ENCODE measurements around the gene NUP160.
"Not testable (repeated sequence)": the region's sequence is repeated elsewhere in the genome, so short reads cannot be mapped to it uniquely, and the experiment has no call there.

NUP160 gene

DNA sequence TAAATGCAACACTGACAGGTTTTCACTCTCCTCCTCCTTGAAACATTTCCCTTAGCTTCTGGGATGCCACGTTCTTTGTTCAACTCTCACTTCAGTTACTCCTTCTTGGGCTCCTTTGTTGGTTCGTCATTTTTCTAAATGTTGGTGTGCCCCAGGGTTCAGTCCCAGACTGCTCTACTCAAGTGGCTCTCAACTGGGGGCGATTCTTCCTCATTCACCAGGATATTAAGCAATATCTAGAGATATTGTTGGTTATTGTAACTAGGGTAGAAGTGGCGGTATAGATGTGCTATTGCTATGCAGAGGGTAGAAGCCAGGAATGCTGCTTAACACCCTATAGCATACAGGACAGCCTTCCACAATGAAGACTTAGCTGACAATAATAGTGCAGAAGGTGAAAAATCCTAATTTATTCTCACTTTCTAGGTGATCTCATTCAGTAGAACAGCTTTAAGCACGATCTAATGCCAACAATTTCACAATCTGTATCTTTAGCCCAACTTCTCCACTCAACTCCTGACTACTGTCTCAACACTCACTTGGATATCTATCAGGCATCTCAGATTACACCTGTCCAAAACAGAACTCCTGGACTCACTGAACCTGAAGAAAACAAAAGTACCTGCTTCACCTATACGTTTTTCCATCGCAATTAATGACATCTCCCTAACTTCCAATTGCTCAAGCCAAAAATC, 4.6 kb downstream of the NUP160 start:
- no peak overlapping the region for H3K27ac ChIP-seq
- no peak for DNase-seq (ENCODE audit: low spot score)
- ChIA-PET POLR2A (ENCODE audit: low non-redundant PET) (no interaction called here), CTCF (no interaction called here)
- TF ChIP-seq, protein P1, sequence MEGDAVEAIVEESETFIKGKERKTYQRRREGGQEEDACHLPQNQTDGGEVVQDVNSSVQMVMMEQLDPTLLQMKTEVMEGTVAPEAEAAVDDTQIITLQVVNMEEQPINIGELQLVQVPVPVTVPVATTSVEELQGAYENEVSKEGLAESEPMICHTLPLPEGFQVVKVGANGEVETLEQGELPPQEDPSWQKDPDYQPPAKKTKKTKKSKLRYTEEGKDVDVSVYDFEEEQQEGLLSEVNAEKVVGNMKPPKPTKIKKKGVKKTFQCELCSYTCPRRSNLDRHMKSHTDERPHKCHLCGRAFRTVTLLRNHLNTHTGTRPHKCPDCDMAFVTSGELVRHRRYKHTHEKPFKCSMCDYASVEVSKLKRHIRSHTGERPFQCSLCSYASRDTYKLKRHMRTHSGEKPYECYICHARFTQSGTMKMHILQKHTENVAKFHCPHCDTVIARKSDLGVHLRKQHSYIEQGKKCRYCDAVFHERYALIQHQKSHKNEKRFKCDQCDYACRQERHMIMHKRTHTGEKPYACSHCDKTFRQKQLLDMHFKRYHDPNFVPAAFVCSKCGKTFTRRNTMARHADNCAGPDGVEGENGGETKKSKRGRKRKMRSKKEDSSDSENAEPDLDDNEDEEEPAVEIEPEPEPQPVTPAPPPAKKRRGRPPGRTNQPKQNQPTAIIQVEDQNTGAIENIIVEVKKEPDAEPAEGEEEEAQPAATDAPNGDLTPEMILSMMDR (conservative IDR thresholded peaks at IDR 0.05; ENCODE audit: low read depth), result no peak

DNA sequence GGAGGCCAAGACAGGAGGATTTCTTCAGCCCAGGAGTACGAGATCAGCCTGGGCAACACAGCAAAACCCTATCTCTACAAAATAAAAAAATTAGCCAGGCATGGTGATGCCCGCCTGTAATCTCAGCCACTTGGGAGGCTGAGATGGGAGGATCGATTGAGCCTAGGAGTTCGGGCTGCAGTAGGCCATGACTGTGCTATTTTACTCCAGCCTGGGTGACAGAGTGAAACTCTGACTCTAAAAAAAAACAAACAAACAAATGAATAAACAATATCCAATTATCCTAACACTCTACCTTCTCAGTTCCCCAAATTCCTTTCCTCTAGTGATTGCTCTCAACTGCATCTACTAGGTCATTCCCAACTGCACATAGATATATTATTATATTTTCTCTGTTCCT, 5.4 kb downstream of the NUP160 start:
- no peak overlapping the region for H3K27ac ChIP-seq
- no peak for DNase-seq (ENCODE audit: low spot score)
- ChIA-PET POLR2A (ENCODE audit: low non-redundant PET) (no interaction called here), CTCF (interaction anchor here (0.8 kb wide), 1 partner anchor 286 kb away, joined by 4 read pairs; no protein-coding TSS in a partner anchor)
- TF ChIP-seq, protein P1 (conservative IDR thresholded peaks at IDR 0.05; ENCODE audit: low read depth), result no peak

DNA sequence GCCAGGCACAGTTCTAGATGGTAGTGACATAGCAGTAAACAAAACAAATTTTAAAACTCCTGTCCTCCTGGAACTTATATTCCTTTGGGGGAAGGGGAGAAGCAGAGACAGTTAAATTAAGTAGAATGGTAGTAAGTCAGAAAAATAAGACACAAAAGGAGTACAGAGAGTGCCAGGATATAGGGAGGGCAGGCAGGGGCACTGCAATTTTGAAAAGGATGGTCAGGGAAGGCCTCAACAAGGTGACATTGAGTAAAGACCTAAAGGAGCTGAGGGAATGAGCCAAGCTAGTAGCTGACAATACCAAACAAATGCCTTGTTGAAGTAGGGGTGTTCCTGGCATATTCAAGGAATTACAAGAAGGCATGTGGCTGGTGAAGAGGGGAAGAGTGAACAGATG, 10.2 kb downstream of the NUP160 start:
- no peak overlapping the region for H3K27ac ChIP-seq
- CTCF ChIA-PET, result no interaction called here
- no peak for DNase-seq (ENCODE audit: low spot score)
- POLR2A ChIA-PET (ENCODE audit: low non-redundant PET), result no interaction called here
- TF ChIP-seq, protein P1 (conservative IDR thresholded peaks at IDR 0.05; ENCODE audit: low read depth), result no peak

DNA sequence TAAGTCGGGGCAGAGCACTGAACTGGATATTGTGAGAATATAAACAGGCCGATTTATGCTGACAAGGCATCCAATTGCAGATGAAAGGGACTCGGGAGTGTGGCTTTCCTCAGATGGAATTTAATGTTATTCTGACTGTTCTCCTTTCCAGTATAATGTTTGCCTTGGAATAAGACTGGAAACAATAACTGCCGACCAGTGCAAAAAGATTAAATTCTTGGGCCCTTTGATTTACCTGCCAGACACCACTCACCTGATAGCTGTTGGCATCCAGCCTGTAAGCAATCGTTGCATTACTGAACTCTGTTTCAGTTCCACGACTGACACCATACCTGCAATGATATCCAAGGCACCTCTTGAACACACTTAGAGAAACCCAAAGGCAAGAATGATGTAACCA, 10.9 kb downstream of the NUP160 start:
- ChIA-PET POLR2A (ENCODE audit: low non-redundant PET) (no interaction called here), CTCF (no interaction called here)

DNA sequence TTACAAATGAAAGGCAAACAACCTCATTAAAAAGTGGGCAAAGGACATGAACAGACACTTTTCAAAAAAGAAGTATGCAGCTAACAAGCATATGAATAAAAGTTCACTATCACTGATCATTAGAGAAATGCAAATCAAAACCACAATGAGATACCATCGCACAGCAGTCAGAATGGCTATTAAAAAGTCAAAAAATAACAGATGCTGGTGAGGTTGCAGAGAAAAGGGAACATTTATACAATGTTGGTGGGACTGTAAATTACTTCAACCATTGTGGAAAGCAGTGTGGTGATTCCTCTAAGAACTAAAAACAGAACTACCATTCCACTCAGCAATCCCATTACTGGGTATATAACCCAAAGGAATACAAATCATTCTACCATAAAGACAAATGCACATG, 18.1 kb downstream of the NUP160 start:
- CTCF ChIA-PET, result interaction anchor here (0.7 kb wide), 1 partner anchor 18 kb away, joined by 3 read pairs; no protein-coding TSS in a partner anchor
- POLR2A ChIA-PET (ENCODE audit: low non-redundant PET), result not testable (repeated sequence)

More for the DNA sequence above, 10.9 kb downstream of the NUP160 start:
- DNase-seq (ENCODE audit: low spot score), result no peak
- no peak overlapping the region for H3K27ac ChIP-seq
- TF ChIP-seq, protein P1 (conservative IDR thresholded peaks at IDR 0.05; ENCODE audit: low read depth), result no peak

GRCh38 chr11:47828284-47828683, 19.9 kb downstream of the NUP160 start:
- POLR2A ChIA-PET (ENCODE audit: low non-redundant PET), result no interaction called here
- no peak overlapping the region for H3K27ac ChIP-seq
- DNase-seq (ENCODE audit: low spot score), result no peak
- TF ChIP-seq, protein P1 (conservative IDR thresholded peaks at IDR 0.05; ENCODE audit: low read depth), result no peak
- CTCF ChIA-PET, result interaction anchor here (0.6 kb wide), 1 partner anchor 277 kb away, joined by 4 read pairs; no protein-coding TSS in a partner anchor

More for the DNA sequence above, 18.1 kb downstream of the NUP160 start:
- not testable (repeated sequence) for DNase-seq (ENCODE audit: low spot score); H3K27ac ChIP-seq

- DNase-seq (ENCODE audit: low spot score); H3K27ac ChIP-seq; POLR2A ChIA-PET (ENCODE audit: low non-redundant PET): not testable (repeated sequence)
- CTCF ChIA-PET, result interaction anchor here (0.6 kb wide), 1 partner anchor 587 kb away, joined by 3 read pairs; no protein-coding TSS in a partner anchor
Observed at GRCh38 chr11:47822664-47823063, 25.5 kb downstream of the NUP160 start.

All from RWPE1 (cell line).